Measurements from ENCODE around the gene BABAM2.
"Not testable (repeated sequence)": the region's sequence is repeated elsewhere in the genome, so short reads cannot be mapped to it uniquely, and the experiment has no call there.

DNA sequence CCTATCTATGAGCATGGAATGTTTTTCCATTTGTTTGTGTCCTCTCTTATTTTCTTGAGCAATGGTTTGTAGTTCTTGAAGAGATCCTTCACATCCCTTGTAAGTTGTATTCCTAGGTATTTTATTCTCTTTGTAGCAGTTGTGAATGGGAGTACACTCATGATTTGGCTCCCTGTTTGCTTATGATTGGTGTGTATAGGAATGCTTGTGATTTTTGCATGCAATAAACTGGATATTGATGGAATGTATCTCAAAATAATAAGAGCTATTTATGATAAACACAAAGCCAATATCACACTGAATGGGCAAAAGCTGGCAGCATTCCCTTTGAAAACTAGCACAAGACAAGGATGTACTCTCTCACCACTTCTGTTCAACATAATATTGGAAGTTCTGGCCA, 223.2 kb downstream of the BABAM2 start:
- TF ChIP-seq, protein P1, sequence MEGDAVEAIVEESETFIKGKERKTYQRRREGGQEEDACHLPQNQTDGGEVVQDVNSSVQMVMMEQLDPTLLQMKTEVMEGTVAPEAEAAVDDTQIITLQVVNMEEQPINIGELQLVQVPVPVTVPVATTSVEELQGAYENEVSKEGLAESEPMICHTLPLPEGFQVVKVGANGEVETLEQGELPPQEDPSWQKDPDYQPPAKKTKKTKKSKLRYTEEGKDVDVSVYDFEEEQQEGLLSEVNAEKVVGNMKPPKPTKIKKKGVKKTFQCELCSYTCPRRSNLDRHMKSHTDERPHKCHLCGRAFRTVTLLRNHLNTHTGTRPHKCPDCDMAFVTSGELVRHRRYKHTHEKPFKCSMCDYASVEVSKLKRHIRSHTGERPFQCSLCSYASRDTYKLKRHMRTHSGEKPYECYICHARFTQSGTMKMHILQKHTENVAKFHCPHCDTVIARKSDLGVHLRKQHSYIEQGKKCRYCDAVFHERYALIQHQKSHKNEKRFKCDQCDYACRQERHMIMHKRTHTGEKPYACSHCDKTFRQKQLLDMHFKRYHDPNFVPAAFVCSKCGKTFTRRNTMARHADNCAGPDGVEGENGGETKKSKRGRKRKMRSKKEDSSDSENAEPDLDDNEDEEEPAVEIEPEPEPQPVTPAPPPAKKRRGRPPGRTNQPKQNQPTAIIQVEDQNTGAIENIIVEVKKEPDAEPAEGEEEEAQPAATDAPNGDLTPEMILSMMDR (IDR thresholded peaks at IDR 0.05), result not testable (repeated sequence)
- not testable (repeated sequence) for TF ChIP-seq POLR2A (IDR thresholded peaks at IDR 0.05)

Data from thyroid gland (tissue), 4 donors.